HG03354 (cell line): ENCODE results near the gene MGA.

ENCODE experiments used
- ATAC-seq: cut with Tn5 transposase; IDR thresholded peaks from one replicate; pipeline ENCODE4 v1.9.1; 2021; ENCODE audit warnings: mild to moderate bottlenecking; ENCODE audit not compliant: unreplicated experiment, poor library complexity, severe bottlenecking

The MGA gene

GRCh38 chr15:41660235-41661077 is at the start of gene MGA:
Gene MGA (plus strand): TSS chr15:41660405.
- ATAC-seq, result peak; percentile 71

GRCh38 chr15:41620536-41621199 is 39.5 kb upstream of the MGA start:
- peak; percentile 10 for ATAC-seq

GRCh38 chr15:41621200-41622193 is 38.7 kb upstream of the MGA start:
- peak; percentile 72 for ATAC-seq

GRCh38 chr15:41622901-41623300 is 37.3 kb upstream of the MGA start:
- no peak for ATAC-seq

GRCh38 chr15:41627203-41627602 is 33.0 kb upstream of the MGA start:
- ATAC-seq, result no peak

- ATAC-seq, result no peak
Measured at GRCh38 chr15:41629463-41629862, 30.7 kb upstream of the MGA start.

- ATAC-seq, result no peak
Measured at GRCh38 chr15:41629883-41630282, 30.3 kb upstream of the MGA start.

GRCh38 chr15:41630616-41631217 is 29.5 kb upstream of the MGA start:
- ATAC-seq, result no peak

- ATAC-seq, result no peak
Measured at GRCh38 chr15:41631880-41632470, 28.2 kb upstream of the MGA start.

GRCh38 chr15:41633609-41634008 is 26.6 kb upstream of the MGA start:
- no peak for ATAC-seq

GRCh38 chr15:41634072-41634626 is 26.1 kb upstream of the MGA start:
- ATAC-seq, result no peak

GRCh38 chr15:41637086-41637485 is 23.1 kb upstream of the MGA start:
- no peak for ATAC-seq

- no peak for ATAC-seq
Measured at GRCh38 chr15:41640985-41641384, 19.2 kb upstream of the MGA start.

GRCh38 chr15:41647262-41647661 is 12.9 kb upstream of the MGA start:
- ATAC-seq, result no peak

GRCh38 chr15:41648097-41648496 is 12.1 kb upstream of the MGA start:
- ATAC-seq, result no peak

GRCh38 chr15:41648770-41649169 is 11.4 kb upstream of the MGA start:
- no peak for ATAC-seq

- no peak for ATAC-seq
Measured at GRCh38 chr15:41650806-41651205, 9.4 kb upstream of the MGA start.

- ATAC-seq, result no peak
Measured at GRCh38 chr15:41651373-41651772, 8.8 kb upstream of the MGA start.

GRCh38 chr15:41653760-41654159 is 6.4 kb upstream of the MGA start:
- ATAC-seq, result no peak
